NCI-H2081 treated with DMSO at 0.1 percent for 48 hours (cell line): ENCODE data around the gene TTPAL.

Experiments
- DNase-seq: peaks from one replicate; lab custom pipeline; 2025; lab: John Stamatoyannopoulos, UW

The TTPAL gene

GRCh38 chr20:44497761-44498160, 22.1 kb downstream of the TTPAL start:
- DNase-seq: no peak

DNA sequence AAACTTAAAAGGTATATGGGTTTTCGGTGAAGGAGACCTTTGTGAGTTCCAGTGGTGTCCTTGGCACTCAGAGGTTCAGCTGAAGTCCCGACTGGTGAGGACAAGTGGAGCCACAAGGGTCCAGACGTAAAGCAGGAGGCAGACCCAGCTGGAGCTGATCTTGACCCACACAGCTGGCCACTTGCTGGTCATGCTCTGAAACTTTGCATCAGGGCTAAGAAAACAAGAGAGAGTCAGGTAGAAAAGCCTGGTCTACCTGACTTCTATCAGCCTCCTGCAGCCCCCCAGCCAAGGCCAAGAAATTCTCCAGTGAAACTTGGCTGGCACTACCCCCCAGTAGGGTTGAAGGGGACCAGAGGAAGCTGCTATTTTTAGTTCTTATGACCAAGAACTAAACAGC, 24.5 kb downstream of the TTPAL start:
- DNase-seq: no peak

- no peak for DNase-seq
Measured at GRCh38 chr20:44501448-44501847, 25.8 kb downstream of the TTPAL start.

DNA sequence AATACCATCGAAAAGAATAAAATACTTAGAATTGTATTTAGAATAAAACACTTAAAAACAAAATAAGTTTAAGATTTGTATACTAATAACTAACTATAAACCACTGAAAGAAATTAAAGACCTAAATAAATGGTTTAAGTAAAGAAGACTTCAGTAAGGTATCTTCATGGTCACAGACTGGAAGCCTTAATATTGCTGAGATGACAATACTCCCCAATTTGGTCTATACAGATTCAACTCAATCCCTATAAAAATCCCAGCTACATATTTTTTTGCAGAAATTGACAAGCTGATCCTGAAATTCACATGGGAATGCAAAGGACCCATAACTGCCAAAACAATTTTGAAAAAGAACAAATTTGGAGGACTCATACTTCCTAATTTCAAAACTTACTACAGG, 27.3 kb downstream of the TTPAL start:
- DNase-seq: no peak

- DNase-seq: no peak
Measured at GRCh38 chr20:44504402-44505307, 29.0 kb downstream of the TTPAL start.

DNA sequence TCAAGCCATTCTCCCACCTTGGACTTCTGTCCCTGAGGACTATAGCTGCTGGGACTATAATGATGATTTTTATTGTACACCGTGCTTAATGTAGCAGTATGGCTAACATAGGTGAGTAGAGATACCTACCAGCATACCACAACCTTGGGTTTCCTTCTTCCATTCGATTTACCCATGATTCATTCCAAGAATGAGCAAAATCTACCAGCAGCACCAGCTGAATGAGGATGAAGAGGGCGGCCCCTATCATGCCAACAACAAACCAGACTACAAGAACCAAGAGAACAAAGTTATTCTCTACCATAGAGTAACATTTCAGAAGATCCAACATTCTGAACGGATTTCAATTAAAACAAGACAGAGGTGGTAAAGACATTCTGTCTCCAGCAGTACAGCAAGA, 34.1 kb downstream of the TTPAL start:
- DNase-seq: no peak

DNA sequence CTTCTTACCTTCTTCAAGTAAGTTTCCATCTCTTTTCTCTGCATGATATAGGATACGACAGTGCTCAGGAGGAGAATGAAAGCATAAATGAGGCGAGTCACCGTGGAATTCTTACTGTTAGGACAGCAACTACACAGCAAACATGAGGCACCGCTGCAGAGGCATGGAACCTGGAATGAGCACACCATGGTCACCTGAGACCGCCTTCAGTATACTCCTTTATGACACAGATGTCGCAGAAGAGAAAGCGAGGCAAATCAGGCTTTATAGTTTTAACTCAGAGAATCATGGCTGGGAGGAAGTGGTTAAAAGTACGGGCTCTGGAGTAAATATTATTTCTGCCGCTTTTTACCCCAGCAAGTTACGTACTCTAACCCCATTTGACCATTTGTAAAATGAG, 38.2 kb downstream of the TTPAL start:
- DNase-seq: no peak

- no peak for DNase-seq
Measured at GRCh38 chr20:44516491-44516890, 40.8 kb downstream of the TTPAL start.

DNA sequence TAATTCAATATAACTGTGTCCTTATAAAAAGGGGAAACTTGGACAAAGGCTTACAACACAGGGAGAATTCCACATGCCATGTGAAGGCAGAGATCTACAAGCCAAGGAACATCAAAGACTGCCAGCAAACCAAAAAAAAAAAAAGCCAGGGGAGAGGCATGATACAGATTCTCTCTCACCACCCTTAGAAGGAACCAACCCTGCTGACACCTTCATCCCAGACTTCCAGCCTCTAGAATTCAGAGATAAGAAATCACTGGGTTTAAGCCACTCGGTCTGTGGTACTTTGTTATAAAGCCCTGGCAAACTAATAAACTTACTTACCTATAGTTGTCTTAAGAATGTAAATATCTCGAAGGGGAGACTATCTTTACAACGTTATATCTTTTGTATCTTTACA, 41.8 kb downstream of the TTPAL start:
- DNase-seq: no peak

- DNase-seq: no peak
Measured at GRCh38 chr20:44518248-44518647, 42.6 kb downstream of the TTPAL start.

DNA sequence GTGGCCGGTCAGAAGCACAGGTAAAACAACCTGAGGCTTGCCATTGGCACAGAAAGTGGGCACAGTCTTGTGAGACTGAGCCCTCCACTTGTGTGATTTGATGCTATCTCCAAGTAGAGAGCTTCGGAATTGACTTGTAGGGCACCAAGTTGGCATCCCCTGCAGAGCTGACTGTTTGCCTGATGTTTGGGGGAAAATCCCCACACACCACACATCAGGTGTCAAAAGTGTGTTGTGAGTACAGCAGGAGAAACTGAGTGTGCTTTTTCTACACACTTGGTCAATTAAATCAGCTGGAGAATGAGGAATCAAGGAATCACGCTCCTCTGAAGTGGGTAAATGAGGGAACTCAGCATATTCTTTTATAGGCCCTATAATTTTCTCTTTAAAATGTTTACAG, 45.2 kb downstream of the TTPAL start:
- no peak for DNase-seq

DNA sequence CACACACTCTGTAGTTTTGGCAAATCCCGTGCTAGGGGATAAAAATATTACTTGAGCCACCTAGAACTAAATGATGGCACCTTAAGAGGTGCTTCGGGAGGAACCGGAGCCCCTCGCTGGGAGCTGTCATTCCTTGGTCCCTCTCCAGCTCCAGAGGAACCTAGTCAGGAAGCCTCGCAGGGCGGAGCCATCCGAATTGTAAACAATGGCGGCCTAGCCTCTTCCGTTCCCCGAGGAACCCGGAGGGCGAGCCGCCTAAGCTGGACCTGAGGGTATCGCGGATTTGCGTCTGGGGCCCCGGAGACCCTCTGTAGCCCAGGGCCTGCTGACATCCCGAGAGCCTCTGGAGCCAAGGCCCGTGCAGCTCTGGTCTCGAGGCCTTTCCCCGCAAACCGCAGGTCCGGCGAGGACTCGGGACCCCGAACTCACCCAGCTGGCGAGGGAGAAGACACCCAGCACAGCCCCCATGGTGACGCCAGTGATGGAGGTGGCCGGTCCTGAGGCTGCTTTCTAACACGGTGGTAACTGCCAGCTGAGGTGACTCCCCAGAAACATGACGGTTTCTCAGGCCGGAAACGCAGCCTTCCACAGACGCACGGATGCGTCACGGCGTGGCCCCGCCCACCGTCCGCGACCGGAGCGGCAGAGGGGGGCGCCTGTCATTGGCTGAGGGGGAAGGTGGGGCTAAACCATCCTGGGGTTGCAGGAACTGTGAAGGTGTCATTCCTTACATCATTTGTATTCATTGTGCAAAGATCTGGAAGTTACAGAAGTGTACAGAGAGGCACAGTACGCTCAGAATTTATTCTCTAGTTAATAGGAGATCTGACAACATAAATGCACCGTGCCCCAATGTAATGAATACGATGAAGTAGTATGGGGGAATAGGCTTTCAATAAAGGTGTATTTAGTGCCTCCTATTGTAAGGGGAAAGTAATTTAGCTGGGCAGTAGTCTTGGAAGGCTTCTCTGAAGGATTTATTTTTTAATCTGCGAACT, 46.1 kb downstream of the TTPAL start, which contains the start of gene SERINC3:
SERINC3 (minus strand) TSS at position 587 of the 998 bp plus-strand sequence; CDS start at position 468, 119 bp downstream.
- DNase-seq: peak; percentile 44

- no peak for DNase-seq
Measured at GRCh38 chr20:44522841-44523240, 47.2 kb downstream of the TTPAL start.

GRCh38 chr20:44523746-44524145, 48.1 kb downstream of the TTPAL start:
- no peak for DNase-seq

DNA sequence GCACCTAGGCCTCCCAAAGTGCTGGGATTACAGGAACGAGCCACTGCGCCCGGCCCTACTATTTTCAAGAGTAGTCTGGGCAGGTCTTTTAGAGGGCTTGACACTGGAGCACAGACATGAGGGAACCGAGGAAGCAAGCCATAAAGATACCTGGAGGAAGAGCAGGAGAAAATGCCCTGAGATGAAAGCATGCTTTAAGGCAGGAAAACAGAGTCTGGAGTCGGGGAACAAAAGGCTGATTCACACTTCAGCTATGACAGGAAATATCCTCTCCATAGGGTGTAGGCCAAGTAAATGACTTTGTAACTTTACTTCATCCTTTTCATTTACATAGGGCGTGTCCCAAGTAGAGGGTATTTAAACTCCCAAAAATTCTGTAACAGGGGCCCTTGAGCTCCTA, 50.5 kb downstream of the TTPAL start:
- DNase-seq: no peak

GRCh38 chr20:44527716-44528199, 52.1 kb downstream of the TTPAL start:
- no peak for DNase-seq

DNA sequence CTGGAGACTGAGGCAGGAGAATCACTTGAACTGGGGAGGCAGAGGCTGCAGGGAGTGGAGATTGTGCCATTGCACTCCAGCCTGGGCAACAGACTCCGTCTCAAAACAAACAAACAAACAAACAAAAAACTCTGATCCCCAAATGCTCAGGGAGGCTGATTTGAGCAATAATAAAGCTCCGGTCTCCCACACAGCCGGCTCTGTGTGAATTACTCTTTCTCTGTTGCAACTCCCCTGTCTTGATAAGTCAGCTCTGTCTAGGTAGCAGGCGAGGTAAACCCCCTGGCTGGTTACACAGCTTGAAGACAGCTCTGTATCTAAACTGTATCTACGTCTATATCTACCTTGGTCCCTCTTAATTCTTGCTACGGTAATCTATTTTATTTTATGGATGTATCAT, 52.6 kb downstream of the TTPAL start:
- no peak for DNase-seq

DNA sequence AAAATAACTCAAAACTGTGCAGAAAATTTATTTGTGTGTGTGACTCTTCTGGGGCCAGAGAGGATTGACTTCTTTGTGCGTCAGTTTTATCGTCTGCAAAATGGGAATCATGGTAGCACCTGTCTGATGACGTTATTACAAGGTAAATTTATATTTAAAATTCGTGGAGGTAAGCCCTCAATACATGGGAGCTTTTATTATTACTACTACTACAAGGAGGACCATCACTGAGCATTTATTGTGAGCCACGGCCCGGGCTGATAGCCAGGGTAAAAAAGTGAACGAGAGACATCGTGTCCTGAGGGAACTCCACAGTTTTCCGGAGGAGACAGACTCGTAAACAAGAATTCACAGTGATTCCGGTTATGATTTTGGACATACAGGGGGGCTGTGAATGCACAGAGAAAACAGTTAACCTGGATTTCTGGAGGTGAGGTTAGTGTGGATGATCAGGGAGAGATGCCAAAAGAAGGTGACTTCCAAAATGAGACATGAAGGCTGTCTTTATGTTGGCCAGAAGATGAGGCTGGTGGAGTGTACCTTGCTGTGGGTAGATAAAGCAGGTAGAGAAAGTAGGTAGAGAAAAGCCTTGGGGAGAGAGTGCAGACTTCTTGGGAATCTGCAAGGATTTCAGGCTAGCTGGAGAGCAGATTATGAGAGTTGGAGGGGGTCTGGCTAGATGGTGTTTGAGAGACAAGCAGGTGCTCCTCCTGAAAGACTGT, 56.7 kb downstream of the TTPAL start:
- DNase-seq: no peak

- no peak for DNase-seq
Measured at GRCh38 chr20:44532981-44533331, 57.3 kb downstream of the TTPAL start.

GRCh38 chr20:44533928-44534327, 58.3 kb downstream of the TTPAL start:
- no peak for DNase-seq

DNA sequence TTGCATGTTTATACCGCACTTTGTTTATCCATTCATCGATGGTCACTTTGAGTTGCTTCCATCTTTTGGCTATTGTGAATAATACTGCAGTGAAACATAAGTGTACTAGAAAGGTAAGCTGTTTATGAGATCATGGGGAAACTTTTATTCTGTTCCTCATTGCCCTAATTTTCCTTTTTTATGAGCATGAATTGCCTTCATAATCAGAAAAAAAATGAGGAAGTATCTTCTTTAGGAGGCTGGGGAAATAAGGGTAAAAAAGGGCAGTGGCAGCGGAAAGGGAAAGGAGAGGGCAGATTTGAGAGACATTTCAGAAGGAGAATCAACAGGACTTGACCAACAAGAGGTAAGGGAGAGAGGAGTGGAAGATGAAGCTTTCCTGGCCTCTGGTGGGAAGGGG, 60.5 kb downstream of the TTPAL start:
- no peak for DNase-seq

DNA sequence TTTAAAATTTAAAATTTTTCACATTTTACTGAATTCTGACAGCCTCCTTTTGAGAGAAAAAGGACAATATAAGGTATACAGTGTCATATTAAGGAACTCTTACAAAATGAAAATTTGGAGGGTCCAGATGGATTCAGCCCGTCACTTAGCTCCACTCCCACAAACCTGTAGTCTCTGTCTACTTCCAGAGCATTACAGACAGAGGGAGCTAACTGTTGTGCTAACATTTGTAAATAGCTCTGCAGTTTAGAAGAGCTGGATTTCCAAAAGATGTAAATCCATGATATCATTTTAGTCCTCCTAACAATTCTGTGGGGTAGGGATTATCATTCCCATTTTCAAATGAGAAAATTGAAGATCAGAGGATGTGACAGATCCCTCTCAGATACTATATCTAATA, 62.3 kb downstream of the TTPAL start:
- DNase-seq: no peak
